RWPE2 (cell line): ENCODE measurements around the gene ZNF189.

Source experiments
- ATAC-seq: fragments of 200-7000 bp; cut with Tn5 transposase; 3 replicates; pipeline ENCODE4 v1.9.1; 2021; ENCODE audit warnings: low read depth
- DNase-seq: peaks from one replicate; pipeline ENCODE4 v3.0.0-alpha.2; 2020; ENCODE audit warnings: low spot score
- H3K27ac ChIP-seq: fragments of 450-650 bp; 2 replicates; pipeline ENCODE4 v1.5.1; 2017; ENCODE audit warnings: mild to moderate bottlenecking; ENCODE audit not compliant: poor library complexity, severe bottlenecking
- H3K27me3 ChIP-seq: fragments of 250-450 bp; sonication (Bioruptor Pico); 2 replicates; pipeline ENCODE4 v1.5.1; 2021; ENCODE audit warnings: mild to moderate bottlenecking, moderate library complexity; ENCODE audit not compliant: insufficient read depth, poor library complexity, severe bottlenecking
- H3K36me3 ChIP-seq: fragments of 250-450 bp; sonication (Bioruptor Pico); 2 replicates; pipeline ENCODE4 v1.5.1; 2020; ENCODE audit warnings: low read depth, mild to moderate bottlenecking, moderate library complexity
- H3K4me1 ChIP-seq: fragments of 250-450 bp; sonication (Bioruptor Pico); 2 replicates; pipeline ENCODE4 v1.5.1; 2021; ENCODE audit warnings: mild to moderate bottlenecking, moderate library complexity; ENCODE audit not compliant: insufficient read depth, poor library complexity, severe bottlenecking
- H3K4me3 ChIP-seq: fragments of 250-450 bp; sonication (Bioruptor Pico); 2 replicates; pipeline ENCODE4 v1.5.1; 2021; ENCODE audit warnings: mild to moderate bottlenecking, moderate library complexity; ENCODE audit not compliant: severe bottlenecking
- H3K9me3 ChIP-seq: fragments of 250-450 bp; sonication (Bioruptor Pico); 2 replicates; pipeline ENCODE4 v1.5.1; 2021; ENCODE audit warnings: mild to moderate bottlenecking, moderate library complexity; ENCODE audit not compliant: severe bottlenecking
- TF ChIP-seq, protein P1 (sequence below): fragments of 450-650 bp; IDR thresholded peaks from one replicate; pipeline ENCODE4 v1.5.1; 2017; ENCODE audit warnings: mild to moderate bottlenecking, moderate library complexity; ENCODE audit not compliant: poor library complexity, severe bottlenecking

ZNF189 gene

DNA sequence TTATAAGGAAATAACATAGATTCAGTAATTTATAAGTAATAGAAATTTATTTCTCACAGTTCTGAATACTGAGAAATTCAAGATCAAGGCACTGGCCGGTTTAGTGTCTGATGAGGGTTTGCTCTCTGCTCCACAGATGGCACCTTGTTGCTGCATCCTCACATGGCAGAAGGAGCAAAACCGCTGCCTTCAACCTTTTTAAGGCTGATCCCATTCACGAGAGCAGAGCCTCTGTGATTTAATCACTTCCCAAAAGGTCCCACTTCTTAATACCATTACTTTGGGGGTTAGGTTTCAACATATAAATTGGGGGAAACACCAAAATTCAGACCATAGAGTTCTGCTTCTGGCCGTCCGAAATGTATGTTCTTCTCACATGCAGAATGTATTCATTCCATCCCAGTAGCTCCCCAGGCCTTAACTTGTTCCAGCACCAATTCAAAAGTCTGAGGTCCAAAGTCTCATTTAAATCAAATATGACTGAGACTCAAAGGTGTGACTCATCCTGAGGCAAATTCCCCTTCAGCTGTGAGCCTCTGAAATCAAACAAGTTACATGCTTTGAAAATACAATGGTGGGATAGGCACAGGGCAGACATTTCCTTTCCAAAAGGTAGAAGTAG lies 44.4 kb upstream of the ZNF189 start:
- H3K36me3 ChIP-seq: no peaks in the 10 kb centered on the region
- no peak overlapping the region for H3K27ac ChIP-seq
- no peaks in the 10 kb centered on the region for H3K9me3 ChIP-seq
- no peaks in the 10 kb centered on the region for H3K27me3 ChIP-seq
- DNase-seq: no peak
- TF ChIP-seq, protein P1, sequence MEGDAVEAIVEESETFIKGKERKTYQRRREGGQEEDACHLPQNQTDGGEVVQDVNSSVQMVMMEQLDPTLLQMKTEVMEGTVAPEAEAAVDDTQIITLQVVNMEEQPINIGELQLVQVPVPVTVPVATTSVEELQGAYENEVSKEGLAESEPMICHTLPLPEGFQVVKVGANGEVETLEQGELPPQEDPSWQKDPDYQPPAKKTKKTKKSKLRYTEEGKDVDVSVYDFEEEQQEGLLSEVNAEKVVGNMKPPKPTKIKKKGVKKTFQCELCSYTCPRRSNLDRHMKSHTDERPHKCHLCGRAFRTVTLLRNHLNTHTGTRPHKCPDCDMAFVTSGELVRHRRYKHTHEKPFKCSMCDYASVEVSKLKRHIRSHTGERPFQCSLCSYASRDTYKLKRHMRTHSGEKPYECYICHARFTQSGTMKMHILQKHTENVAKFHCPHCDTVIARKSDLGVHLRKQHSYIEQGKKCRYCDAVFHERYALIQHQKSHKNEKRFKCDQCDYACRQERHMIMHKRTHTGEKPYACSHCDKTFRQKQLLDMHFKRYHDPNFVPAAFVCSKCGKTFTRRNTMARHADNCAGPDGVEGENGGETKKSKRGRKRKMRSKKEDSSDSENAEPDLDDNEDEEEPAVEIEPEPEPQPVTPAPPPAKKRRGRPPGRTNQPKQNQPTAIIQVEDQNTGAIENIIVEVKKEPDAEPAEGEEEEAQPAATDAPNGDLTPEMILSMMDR: no peak
- no peak for ATAC-seq
- H3K4me1 ChIP-seq: no peaks in the 10 kb centered on the region
- H3K4me3 ChIP-seq: no peak overlapping the region

- Histone ChIP-seq H3K27ac (no peak overlapping the region), H3K9me3 (no peaks in the 10 kb centered on the region), H3K4me1 (no peaks in the 10 kb centered on the region), H3K27me3 (no peaks in the 10 kb centered on the region), H3K36me3 (no peaks in the 10 kb centered on the region), H3K4me3 (no peak overlapping the region)
- DNase-seq: no peak
- TF ChIP-seq, protein P1: no peak
- ATAC-seq: no peak
Observed at GRCh38 chr9:101354765-101355708, 43.6 kb upstream of the ZNF189 start.

- Histone ChIP-seq H3K27me3 (no peaks in the 10 kb centered on the region), H3K27ac (no peak overlapping the region), H3K4me3 (no peak overlapping the region), H3K4me1 (no peaks in the 10 kb centered on the region), H3K9me3 (no peaks in the 10 kb centered on the region), H3K36me3 (no peaks in the 10 kb centered on the region)
- no peak for ATAC-seq
- TF ChIP-seq, protein P1: no peak
- no peak for DNase-seq
Observed at GRCh38 chr9:101356619-101357018, 42.0 kb upstream of the ZNF189 start.

GRCh38 chr9:101359679-101360078 lies 39.0 kb upstream of the ZNF189 start:
- Histone ChIP-seq H3K4me1 (no peaks in the 10 kb centered on the region), H3K36me3 (no peaks in the 10 kb centered on the region), H3K27me3 (no peaks in the 10 kb centered on the region), H3K27ac (no peak overlapping the region), H3K4me3 (no peak overlapping the region), H3K9me3 (no peaks in the 10 kb centered on the region)
- TF ChIP-seq, protein P1: no peak
- ATAC-seq: no peak
- DNase-seq: no peak
